Stimulated activated CD8-positive, alpha-beta memory T cell treated with anti-CD3 and anti-CD28 coated beads, Interleukin-4, amount 100 ng/mL, for 24 hours (primary cell): ENCODE measurements around the gene MYH8.

ENCODE experiments used
- DNase-seq: peaks from one replicate; pipeline ENCODE4 v3.0.0-alpha.2; 2020; ENCODE audit warnings: low read depth

The MYH8 gene

DNA sequence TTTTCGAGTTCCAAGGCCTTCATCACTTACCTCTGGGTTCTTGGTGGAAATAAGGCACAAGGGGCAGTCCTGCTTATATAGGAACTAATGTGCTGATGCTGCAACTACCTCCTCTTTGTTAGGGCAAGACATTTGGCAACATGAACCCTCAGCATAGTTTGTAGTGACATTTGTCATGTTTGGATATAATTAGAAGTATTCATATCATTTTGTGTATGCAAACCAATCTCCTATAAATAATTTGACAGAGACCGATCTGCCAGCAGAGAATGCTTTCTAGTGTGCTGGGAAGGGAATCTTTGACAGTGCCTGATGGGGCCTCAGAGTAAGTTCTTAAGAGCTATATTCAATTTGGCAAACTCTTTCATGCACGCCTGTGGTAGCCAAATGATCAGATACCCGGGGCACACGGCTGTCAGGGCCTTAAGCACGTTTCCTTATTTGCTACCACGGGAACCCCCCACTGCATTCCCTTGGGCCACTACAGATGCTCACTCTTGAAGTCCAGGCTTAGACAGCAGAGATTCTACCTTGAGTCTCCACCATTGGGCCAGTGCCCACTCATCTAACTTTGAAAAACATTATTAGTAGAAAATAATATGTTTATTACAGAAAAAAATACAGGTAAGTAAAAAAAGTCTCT is at the start of gene MYH8:
MYH8 (minus strand) TSS at position 51 of the 643 bp plus-strand sequence. CDS start 1,723 bp downstream, outside the sequence.
- DNase-seq, result no peak

DNA sequence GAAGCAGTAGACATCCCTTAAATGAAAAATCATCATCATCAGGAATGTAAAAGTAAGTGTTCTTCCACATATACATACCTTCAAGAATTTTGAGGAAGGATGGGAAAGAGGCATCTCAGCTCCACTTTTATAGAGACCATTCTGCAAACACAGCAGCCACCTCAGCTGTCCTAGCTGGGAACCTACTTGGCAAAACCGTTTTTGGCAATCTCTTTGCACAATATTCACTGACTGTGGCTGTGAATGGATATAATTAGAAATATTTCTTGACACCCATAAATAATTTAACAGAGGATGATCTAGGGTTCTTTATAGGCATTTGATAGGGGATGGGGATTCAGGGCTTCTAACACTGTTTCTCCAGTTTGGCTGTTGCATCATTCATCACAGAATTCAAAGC is 47.7 kb upstream of the MYH8 start, which contains the start of gene MYH4:
MYH4 (minus strand) TSS at position 101 of the 400 bp plus-strand sequence. CDS start 2,814 bp downstream, outside the sequence.
- no peak for DNase-seq

- no peak for DNase-seq
Measured at GRCh38 chr17:10463402-10463801, 41.7 kb upstream of the MYH8 start.

- no peak for DNase-seq
Measured at GRCh38 chr17:10460062-10460461, 38.3 kb upstream of the MYH8 start.

- no peak for DNase-seq
Measured at GRCh38 chr17:10458701-10459100, 37.0 kb upstream of the MYH8 start.

- no peak for DNase-seq
Measured at GRCh38 chr17:10457952-10458351, 36.2 kb upstream of the MYH8 start.

GRCh38 chr17:10447026-10447931 is 25.5 kb upstream of the MYH8 start:
- DNase-seq, result no peak

DNA sequence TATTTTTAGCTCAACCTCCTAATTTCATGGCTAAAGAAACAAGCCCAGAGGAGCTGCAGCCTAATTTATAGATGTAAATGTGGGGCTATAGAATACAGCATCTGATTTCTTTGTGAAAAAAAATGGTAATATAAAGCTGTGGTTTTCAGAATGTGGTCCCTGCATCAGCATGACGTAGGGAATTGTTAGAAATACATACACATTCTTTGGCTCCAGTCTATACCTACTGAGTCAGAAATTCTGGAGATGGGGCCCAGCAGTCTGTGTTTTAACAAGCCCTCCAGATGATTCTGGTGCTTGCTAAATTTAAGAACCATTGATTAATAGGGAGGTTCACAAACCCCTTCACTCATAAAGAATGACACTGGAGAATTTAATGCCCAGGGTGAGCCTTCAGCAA is 18.1 kb upstream of the MYH8 start:
- DNase-seq, result no peak

GRCh38 chr17:10435096-10435495 is 13.3 kb upstream of the MYH8 start:
- DNase-seq, result no peak

- DNase-seq, result no peak
Measured at GRCh38 chr17:10429421-10430045, 7.8 kb upstream of the MYH8 start.

GRCh38 chr17:10428781-10429180 is 7.0 kb upstream of the MYH8 start:
- no peak for DNase-seq

GRCh38 chr17:10421211-10421610 is 539 bp downstream of the MYH8 start:
- DNase-seq, result no peak

GRCh38 chr17:10420811-10421210 is 939 bp downstream of the MYH8 start:
- DNase-seq, result no peak

DNA sequence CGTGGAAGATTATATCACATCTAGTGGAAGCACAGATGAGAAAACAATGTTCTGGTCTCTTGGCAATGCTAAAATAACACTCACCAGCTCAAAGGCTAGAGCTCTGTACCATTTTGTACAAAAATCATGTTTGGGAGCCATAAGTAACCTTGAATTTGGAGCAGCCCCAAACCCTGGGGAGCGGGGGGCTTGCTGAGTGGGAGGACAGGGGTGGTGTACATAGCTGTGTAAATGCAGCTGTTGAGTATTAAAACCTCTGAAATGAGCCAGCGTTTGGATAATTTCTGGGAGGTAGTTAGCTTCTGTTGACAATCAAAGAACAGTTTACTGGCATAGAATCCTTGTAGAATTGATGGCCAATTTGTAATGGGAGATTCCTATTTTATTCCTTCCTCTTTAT is 4.3 kb downstream of the MYH8 start:
- DNase-seq, result no peak

DNA sequence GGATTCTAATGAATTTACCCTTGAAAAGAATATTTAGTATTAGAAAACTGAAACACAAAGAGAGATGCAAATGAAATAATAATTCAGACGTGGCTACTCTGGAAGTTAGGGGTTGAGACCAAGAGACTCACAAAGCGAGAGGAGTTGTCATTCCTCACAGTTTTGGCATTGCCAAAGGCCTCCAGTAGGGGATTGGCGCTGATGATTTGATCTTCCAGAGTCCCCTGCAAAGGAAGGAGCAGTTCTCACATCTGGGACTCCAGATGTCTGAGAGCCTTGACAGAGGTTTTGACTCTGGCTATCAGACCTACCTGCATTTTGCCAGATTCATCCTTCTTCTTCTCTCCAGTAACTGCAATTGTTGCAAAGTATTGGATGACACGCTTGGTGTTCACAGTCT is 6.6 kb downstream of the MYH8 start:
- no peak for DNase-seq

DNA sequence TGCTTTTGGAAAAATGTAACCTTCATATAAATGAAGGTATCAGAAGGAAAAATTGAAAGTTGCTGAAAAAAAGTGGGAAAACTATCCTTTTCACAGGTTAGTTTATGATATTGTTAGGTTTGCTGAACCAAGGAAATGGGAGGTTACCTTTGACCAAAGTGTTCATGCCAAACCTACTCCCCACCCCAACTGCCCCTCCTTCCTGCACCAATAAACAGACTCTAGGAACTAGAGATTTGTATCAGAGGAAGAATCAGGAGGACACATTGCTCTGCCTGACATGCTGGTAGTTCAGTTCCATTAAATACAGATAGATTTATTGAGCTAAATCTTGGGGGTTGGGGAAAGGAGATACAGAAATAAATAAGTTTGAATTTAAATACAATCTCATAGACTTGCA is 18.2 kb downstream of the MYH8 start:
- DNase-seq, result no peak

DNA sequence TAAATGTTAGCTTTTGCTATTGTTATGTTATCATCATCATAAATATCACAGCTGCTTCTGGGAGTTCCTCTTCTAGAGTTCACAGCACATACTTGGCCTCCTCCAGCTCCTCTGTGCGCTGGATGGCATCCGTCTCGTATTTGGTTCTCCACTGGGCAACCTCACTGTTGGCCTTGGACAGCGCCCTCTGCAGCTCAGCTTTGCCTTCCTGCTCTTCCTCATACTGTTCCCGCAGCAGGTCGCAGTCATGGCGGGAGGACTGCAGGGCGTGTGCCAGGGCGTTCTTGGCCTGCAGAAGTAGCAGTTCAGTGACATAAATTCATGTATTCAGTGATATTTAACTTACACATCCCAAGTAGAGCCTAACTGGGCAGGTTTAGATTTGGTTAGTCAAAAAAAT is 23.4 kb downstream of the MYH8 start:
- no peak for DNase-seq

- no peak for DNase-seq
Measured at GRCh38 chr17:10396524-10397163, 25.1 kb downstream of the MYH8 start.

GRCh38 chr17:10394201-10394887 is 27.4 kb downstream of the MYH8 start:
- no peak for DNase-seq

- DNase-seq, result no peak
Measured at GRCh38 chr17:10392880-10393279, 28.9 kb downstream of the MYH8 start.

DNA sequence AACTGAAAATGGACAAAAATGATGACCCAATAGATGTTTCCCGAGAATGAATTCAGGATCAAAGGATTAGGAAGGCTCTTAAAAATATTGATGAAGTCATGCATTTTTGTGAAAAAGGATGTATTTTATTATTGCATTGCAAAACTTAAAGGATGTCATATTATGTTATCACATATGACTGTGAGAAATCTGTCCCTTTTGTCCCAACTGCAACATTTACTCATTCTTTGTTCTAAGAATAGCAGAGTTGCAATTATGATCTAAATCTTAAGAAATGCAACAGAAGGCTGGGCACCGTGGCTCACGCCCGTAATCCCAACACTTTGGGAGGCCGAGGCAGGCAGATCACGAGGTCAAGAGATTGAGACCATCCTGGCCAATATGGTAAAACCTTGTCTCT is 35.9 kb downstream of the MYH8 start:
- DNase-seq, result no peak

DNA sequence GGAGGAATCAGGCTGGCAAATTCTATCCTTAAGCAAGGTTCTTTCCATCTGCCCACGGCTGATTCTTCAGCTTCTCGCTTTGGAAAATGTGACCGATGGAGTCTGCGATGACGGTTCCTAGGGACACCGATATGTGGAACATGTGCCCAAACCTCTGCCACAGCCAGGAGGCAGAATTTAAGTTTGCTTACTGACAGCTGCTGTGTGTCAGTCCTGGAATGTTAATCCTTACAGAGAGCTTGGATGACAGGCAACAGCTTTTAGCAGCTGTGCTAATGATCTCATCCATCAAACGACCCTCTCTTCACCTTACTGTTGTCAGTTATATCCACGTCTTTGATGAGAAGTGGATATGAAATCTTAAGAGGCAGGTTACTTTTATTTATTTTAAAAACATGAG is 37.6 kb downstream of the MYH8 start:
- no peak for DNase-seq
